GM21619 (cell line): ENCODE measurements around the gene OGFR.

Source experiments
- ATAC-seq: cut with Tn5 transposase; IDR thresholded peaks from one replicate; pipeline ENCODE4 v1.9.1; 2021; ENCODE audit not compliant: unreplicated experiment

Gene OGFR

GRCh38 chr20:62799459-62799858 is 5.2 kb upstream of the OGFR start:
- no peak for ATAC-seq

DNA sequence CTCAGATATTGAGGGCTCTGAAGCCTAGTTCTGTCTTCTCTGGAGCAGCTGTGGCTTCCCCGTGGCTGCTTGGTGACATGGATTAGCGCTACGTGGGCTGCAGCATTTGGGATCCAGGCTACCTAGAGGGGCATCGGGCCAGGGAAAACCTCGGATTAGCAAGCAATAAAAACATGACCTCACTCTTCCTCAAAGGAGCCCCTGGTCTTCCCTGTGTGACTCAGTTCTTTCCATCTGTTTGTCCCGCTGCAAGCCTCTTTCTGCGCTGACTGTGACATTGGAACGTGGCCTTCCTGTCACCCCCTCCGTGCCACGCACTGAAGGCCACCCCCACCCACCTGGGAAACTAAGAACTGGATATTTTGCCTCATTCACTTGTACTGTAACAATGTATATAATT is 4.8 kb upstream of the OGFR start:
- no peak for ATAC-seq

DNA sequence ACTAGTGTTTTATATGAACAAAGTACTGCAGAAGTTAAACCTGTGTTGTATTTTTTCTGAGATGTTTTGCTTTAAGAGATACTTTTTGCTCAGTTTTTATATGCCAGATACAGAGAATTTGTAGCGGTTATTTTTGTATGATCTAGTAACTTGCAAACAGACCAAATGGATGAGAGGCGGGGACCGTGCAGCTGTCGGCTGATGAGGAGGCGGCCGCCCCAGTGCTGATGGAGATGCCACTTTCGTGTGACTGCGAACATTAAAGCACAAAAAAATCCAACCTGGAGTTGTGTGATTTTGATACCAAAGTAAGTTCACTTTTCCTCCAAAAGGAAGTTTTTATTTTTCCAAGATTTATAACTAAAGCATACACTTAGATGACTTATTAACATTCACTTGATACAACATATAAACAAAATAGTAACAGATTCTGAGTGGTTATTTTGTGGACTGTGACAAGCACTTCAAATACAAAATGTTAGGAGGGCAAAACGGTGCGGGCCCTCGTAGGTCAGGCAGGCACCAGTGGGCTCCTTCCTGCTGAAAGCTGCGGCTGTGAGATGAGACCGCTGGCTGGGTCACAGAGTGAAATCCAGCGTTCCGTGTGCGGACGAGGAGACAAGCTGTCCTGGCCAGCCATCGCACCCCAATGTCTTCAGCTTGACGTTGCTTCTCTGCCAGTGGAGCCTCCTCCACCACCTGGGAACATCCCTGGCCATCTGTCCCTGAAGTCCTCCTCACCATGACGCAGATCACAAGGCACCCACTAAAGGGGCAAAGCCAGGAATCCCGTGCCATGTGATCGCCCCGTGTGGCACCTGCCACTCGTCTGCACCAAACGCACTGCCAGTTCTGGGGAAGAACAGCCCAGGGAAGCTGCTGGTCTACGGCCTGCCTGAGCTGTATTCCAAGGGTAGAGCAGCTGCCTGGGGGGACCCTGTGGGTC is 4.0 kb upstream of the OGFR start:
- no peak for ATAC-seq

- no peak for ATAC-seq
These were observed 3.2 kb upstream of the OGFR start for GRCh38 chr20:62801284-62802010.

- no peak for ATAC-seq
These were observed 2.5 kb upstream of the OGFR start for GRCh38 chr20:62802026-62802712.

DNA sequence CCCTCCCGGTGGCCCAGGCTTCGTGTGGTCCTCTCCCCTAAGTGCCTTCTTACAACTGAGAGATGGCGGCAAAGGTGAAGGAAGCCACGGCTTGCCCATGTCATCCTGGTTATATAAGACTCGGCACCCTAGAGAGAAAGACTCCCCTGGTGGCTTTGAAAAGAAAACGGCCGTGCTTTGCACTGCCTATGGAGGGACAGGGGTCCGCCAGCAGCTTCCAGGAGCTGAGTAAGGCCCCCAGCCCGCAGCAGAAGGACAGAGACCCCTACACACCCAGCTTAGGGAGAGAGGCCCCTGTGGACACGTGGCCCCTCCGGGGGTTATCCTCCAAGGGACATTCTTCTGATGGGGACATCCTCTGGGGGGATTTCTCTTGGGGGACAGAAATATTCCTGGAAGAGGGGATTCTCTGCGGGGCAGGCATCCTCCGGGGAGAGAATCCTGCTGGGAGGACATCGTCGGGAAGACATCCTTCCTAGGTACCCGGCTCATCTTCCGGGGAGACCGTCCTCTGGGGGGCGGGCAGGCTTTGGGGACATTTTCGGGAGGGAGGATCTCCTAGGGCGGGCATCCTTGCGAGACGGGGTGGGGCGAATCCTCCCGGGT is 511 bp upstream of the OGFR start:
- ATAC-seq, result no peak

GRCh38 chr20:62805155-62805710 is 598 bp downstream of the OGFR start:
- ATAC-seq, result no peak

DNA sequence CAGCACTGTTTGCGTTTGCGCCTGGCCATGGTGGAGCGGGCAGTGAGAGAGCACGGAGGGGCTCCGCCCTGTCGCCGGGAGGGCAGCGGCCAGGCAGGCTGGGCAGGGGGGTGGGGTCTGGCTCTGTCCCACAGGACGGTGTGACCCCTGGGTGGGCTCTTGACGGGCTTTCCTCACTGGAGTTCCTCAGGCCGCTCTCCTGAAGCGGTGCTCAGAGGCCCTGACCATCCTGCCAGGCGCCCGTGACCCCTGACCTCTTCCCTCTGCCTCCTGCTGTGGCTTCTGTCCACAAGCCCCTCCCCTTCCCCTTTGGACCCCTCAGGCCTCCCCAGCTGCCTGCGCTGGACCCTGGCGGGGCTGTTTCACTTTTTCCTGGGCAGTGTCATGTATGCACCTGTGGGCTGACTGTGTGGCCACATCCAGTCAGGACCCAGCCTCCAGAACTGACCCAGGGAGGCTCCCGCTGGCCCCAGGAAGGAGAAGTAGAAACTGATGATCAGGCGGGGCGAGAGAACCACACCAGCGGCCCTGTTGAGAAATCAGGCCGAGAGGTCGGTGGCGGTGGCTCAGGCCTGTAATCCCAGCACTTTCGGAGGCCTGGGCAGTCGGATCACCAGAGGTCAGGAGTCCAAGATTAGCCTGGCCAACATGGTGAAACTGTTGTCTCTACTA is 1.2 kb downstream of the OGFR start:
- ATAC-seq, result no peak

DNA sequence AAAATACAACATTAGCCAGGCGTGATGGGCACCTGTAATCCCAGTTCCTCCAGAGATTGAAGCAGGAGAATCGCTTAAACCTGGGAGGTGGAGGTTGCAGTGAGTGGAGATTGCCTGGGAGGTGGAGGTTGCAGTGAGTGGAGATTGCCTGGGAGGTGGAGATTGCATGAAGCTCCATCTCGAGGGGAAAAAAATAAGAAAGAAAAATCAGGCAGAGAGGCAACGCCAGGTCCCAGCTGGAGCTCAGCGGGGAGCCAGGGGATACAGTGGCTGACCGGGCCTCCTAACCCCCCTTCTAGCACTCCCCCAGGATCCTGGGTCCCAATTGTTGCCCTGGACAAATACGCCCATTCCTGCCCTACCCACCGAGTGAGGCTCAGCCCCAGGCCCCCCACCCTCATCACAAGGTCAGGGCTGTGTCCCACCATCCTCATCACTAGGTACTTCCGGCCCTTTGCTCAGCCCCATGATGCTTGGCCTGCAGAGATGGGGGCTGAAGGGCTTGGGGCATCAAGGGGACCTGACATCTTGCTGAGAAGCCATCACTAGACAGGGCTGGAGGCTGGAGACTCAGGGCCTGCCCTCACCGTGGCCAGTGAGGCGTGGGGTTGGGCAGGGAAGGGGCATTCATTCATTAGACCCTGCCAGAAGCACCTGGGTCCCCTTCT is 1.9 kb downstream of the OGFR start:
- no peak for ATAC-seq

GRCh38 chr20:62807444-62808210 is 3.0 kb downstream of the OGFR start:
- no peak for ATAC-seq

DNA sequence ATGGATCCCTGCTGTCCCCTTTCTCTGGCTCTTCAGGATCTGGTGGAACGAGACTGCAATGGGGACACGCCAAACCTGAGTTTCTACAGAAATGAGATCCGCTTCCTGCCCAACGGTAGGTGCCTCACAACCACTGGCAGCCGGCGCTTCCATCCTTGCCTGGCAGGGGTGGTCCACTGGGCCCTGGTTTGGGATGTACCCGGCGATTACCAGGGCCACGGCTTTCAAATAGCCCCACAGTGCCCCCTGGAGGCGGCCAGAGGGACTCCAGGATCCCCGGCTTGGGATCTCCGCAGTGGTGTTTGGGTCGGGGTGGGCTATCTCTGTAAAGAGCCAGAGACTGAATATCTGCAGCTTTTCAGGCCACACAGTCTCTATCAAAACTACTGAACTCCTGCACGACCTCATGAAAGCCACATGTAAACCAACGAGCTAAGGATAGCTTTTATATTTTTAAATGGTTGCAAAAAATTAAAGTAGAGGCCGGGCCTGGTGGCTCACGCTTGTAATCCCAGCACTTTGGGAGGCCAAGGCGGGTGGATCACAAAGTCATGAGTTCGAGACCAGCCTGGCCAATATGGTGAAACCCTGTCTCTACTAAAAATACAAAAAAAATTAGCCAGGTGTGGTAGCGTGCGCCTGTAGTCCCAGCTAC is 3.7 kb downstream of the OGFR start:
- no peak for ATAC-seq

DNA sequence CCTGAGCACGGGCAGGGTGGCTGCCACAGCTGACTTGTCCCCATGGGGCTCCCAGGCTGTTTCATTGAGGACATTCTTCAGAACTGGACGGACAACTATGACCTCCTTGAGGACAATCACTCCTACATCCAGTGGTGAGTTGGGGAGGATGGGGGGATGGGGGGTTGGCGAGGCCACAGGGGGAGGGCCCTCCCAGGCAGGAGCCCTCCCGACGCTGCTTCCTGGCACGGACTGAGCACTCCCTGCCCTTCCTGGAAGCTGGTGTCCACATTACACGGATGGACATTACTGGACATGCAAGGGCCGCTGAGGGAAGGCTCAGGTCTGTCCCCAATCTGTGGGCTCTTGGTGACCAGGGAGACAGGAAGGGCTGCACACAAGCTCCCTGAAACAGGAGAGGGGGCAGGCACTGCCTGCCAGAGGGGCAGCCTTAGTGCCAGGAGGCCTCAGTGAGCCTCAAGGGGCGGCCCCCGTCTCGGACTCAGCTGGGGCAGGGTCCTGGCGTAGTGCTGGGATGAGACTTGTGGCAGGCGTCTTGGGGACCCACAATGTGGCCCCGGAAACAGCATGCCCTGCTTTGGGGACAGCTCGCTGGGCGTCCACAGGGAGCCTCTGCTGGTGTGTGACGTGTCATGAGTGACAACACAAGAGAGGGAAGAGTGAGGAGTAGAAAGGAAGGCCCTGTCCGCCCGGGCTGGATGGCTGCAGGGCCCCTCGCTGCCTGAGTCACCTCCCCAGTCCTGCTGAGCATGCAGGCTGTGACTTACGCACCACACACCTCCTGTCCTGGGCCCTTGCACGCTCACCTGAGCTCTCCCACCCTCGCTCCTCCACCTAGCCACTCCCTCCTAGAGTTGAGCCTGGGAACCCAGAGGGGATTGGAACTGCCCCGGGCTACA is 5.1 kb downstream of the OGFR start:
- no peak for ATAC-seq

DNA sequence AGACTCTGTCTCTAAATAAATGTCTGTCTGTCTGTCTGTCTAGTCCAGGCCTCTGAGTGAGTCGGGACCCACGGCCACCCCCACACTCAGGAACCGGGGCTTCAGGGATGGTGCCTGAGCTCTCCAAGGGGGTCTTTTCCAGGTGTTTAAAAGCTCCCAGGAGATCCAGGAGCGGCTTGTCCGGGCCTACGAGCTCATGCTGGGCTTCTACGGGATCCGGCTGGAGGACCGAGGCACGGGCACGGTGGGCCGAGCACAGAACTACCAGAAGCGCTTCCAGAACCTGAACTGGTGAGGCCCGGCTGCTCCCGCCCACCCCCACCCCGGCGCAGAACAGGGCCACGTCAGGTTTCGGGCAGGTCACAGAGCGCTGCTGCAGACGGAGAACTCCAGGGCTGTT is 6.7 kb downstream of the OGFR start:
- no peak for ATAC-seq

GRCh38 chr20:62811720-62812119 is 7.1 kb downstream of the OGFR start:
- ATAC-seq, result no peak

- ATAC-seq, result no peak
These were observed 7.7 kb downstream of the OGFR start for GRCh38 chr20:62812181-62812906.

- no peak for ATAC-seq
These were observed 8.2 kb downstream of the OGFR start for GRCh38 chr20:62812907-62813200.

DNA sequence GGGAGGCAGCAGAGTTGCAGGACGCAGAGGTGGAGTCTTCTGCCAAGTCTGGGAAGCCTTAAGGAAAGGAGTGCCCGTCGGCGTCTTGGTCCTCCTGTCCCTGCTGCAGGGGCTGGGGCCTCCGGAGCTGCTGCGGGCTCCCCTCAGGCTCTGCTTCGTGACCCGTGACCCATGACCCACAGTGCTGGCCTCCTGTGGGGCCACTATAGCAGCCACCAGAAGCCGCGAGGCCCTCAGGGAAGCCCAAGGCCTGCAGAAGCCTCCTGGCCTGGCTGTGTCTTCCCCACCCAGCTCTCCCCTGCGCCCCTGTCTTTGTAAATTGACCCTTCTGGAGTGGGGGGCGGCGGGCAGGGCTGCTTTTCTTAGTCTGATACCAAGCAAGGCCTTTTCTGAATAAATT is 9.0 kb downstream of the OGFR start:
- no peak for ATAC-seq
